PC-9 (cell line): ENCODE data around the gene COL18A1.

Source experiments
- CTCF ChIP-seq: fragments of 200-600 bp; sonication (generic); conservative IDR thresholded peaks from 2 replicates; pipeline ENCODE4 v1.6.1; 2017; ENCODE audit warnings: mixed run types, antibody characterized with exemption, mild to moderate bottlenecking, moderate library complexity
- EZH2 ChIP-seq: fragments of 200-600 bp; sonication (generic); IDR thresholded peaks from 2 replicates; pipeline ENCODE4 v1.8.0; 2017; ENCODE audit warnings: antibody characterized with exemption, low read depth

- TF ChIP-seq CTCF (no peak), EZH2 (no peak)
Measured at GRCh38 chr21:45433301-45433700, 28.3 kb downstream of the COL18A1 start.
